ENCODE data around the gene UGT1A3. TPM values are rescaled to one million over a fixed set of nuclear protein-coding genes. Genes with fewer than 3 reads are reported as not detected.

Gene UGT1A3
- total RNA-seq, 1 donor from 2014 or later, result not detected

GRCh38 chr2:233708942-233709341 lies 19.9 kb upstream of the UGT1A3 start:
- intact Hi-C loops (cut with DNase I), result no loop called here
- DNase-seq (ENCODE audit: low spot score in 2 of 2), result no peak
- H3K4me3 ChIP-seq, result no peak overlapping the region
- H3K27me3 ChIP-seq, result no peaks in the 10 kb centered on the region
- no peak overlapping the region for H3K27ac ChIP-seq
- no peak for TF ChIP-seq CTCF (IDR thresholded peaks at IDR 0.05)
- no peaks in the 10 kb centered on the region for H3K9me3 ChIP-seq
- no peaks in the 10 kb centered on the region for H3K36me3 ChIP-seq
- no peaks in the 10 kb centered on the region for H3K4me1 ChIP-seq

GRCh38 chr2:233711312-233712008 lies 17.4 kb upstream of the UGT1A3 start:
- H3K27me3 ChIP-seq, result no peaks in the 10 kb centered on the region
- no peaks in the 10 kb centered on the region for H3K9me3 ChIP-seq
- H3K36me3 ChIP-seq, result no peaks in the 10 kb centered on the region
- H3K27ac ChIP-seq, result no peak overlapping the region
- H3K4me1 ChIP-seq, result no peaks in the 10 kb centered on the region
- H3K4me3 ChIP-seq, result no peak overlapping the region
- DNase-seq (ENCODE audit: low spot score in 2 of 2), result peak in 1 of 2 donors; percentile 75
- intact Hi-C loops (cut with DNase I), result loop anchor here (5.0 kb wide), 1 partner anchor 264 kb away; no protein-coding TSS in a partner anchor
- peak; percentile 44 to 66 (median 56) for TF ChIP-seq CTCF (IDR thresholded peaks at IDR 0.05)

GRCh38 chr2:233712611-233713261 lies 16.1 kb upstream of the UGT1A3 start, which contains the start of gene UGT1A5:
TSS of gene UGT1A5 (plus strand) at chr2:233712907. CDS start at chr2:233712992, 85 bp downstream.
- Histone ChIP-seq H3K4me3 (no peak within 1 kb of the TSS), H3K36me3 (no peaks in the 10 kb centered on the region), H3K27me3 (no peaks in the 10 kb centered on the region), H3K9me3 (no peaks in the 10 kb centered on the region), H3K27ac (no peak within 1 kb of the TSS), H3K4me1 (no peaks in the 10 kb centered on the region)
- TF ChIP-seq CTCF (IDR thresholded peaks at IDR 0.05), result no peak
- no peak for DNase-seq (ENCODE audit: low spot score in 2 of 2)
- intact Hi-C loops (cut with DNase I), result loop anchor here (5.0 kb wide), 1 partner anchor 265 kb away; no protein-coding TSS in a partner anchor

- Histone ChIP-seq H3K4me3 (no peak overlapping the region), H3K4me1 (no peaks in the 10 kb centered on the region), H3K9me3 (no peaks in the 10 kb centered on the region), H3K36me3 (no peaks in the 10 kb centered on the region), H3K27me3 (no peaks in the 10 kb centered on the region), H3K27ac (no peak overlapping the region)
- no peak for DNase-seq (ENCODE audit: low spot score in 2 of 2)
- intact Hi-C loops (cut with DNase I), result loop anchor here (5.0 kb wide), 1 partner anchor 266 kb away; no protein-coding TSS in a partner anchor
- no peak for TF ChIP-seq CTCF (IDR thresholded peaks at IDR 0.05)
These were observed 15.6 kb upstream of the UGT1A3 start for GRCh38 chr2:233713262-233713615.

GRCh38 chr2:233714121-233714520 lies 14.7 kb upstream of the UGT1A3 start:
- no peak for DNase-seq (ENCODE audit: low spot score in 2 of 2)
- Histone ChIP-seq H3K9me3 (no peaks in the 10 kb centered on the region), H3K27me3 (no peaks in the 10 kb centered on the region), H3K36me3 (no peaks in the 10 kb centered on the region), H3K4me3 (no peak overlapping the region), H3K27ac (no peak overlapping the region), H3K4me1 (no peaks in the 10 kb centered on the region)
- no peak for TF ChIP-seq CTCF (IDR thresholded peaks at IDR 0.05)
- intact Hi-C loops (cut with DNase I), result loop anchor here (5.0 kb wide), 1 partner anchor 267 kb away; no protein-coding TSS in a partner anchor
